PC-3 (cell line): Measurements from ENCODE around the gene ZNF337.

Experiments
- EZH2phosphoT487 ChIP-seq: fragments of 300-600 bp; sonication (generic); IDR thresholded peaks from 2 replicates; pipeline ENCODE4 v1.6.1; 2018; ENCODE audit warnings: mild to moderate bottlenecking, antibody characterized with exemption, low read length, borderline replicate concordance
- TF ChIP-seq, protein P1 (sequence below): fragments of 300-600 bp; sonication (generic); conservative IDR thresholded peaks from 2 replicates; pipeline ENCODE4 v1.5.1; 2017; ENCODE audit warnings: antibody characterized with exemption, low read depth, mild to moderate bottlenecking, low read length

- TF ChIP-seq, protein P1, sequence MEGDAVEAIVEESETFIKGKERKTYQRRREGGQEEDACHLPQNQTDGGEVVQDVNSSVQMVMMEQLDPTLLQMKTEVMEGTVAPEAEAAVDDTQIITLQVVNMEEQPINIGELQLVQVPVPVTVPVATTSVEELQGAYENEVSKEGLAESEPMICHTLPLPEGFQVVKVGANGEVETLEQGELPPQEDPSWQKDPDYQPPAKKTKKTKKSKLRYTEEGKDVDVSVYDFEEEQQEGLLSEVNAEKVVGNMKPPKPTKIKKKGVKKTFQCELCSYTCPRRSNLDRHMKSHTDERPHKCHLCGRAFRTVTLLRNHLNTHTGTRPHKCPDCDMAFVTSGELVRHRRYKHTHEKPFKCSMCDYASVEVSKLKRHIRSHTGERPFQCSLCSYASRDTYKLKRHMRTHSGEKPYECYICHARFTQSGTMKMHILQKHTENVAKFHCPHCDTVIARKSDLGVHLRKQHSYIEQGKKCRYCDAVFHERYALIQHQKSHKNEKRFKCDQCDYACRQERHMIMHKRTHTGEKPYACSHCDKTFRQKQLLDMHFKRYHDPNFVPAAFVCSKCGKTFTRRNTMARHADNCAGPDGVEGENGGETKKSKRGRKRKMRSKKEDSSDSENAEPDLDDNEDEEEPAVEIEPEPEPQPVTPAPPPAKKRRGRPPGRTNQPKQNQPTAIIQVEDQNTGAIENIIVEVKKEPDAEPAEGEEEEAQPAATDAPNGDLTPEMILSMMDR, result peak; percentile 42
- TF ChIP-seq EZH2phosphoT487, result no peak
Observed at GRCh38 chr20:25669826-25670422, 26.7 kb downstream of the ZNF337 start.
